GM21526 (cell line): Measurements from ENCODE around the gene LYSMD3.

Experiments
- ATAC-seq: cut with Tn5 transposase; IDR thresholded peaks from one replicate; pipeline ENCODE4 v1.9.1; 2021; ENCODE audit warnings: moderate library complexity; ENCODE audit not compliant: unreplicated experiment, low FRiP score

LYSMD3 gene

GRCh38 chr5:90484540-90484939, 44.8 kb downstream of the LYSMD3 start:
- no peak for ATAC-seq

GRCh38 chr5:90483206-90483605, 46.2 kb downstream of the LYSMD3 start:
- no peak for ATAC-seq

- ATAC-seq = no peak
These were observed 48.7 kb downstream of the LYSMD3 start for GRCh38 chr5:90480699-90481098.

GRCh38 chr5:90479611-90480385, 49.6 kb downstream of the LYSMD3 start:
- ATAC-seq = no peak

GRCh38 chr5:90477621-90478215, 51.7 kb downstream of the LYSMD3 start:
- no peak for ATAC-seq

- no peak for ATAC-seq
These were observed 52.3 kb downstream of the LYSMD3 start for GRCh38 chr5:90477073-90477472.

GRCh38 chr5:90476391-90476790, 53.0 kb downstream of the LYSMD3 start:
- no peak for ATAC-seq

- ATAC-seq = no peak
These were observed 53.9 kb downstream of the LYSMD3 start for GRCh38 chr5:90475436-90475980.

- peak; percentile 85 for ATAC-seq
These were observed 54.9 kb downstream of the LYSMD3 start, which contains the start of the genes MBLAC2 and POLR3G for GRCh38 chr5:90474235-90475107. MBLAC2 (minus strand) TSS chr5:90474771; CDS start chr5:90474292, 479 bp downstream. POLR3G (plus strand) TSS chr5:90474864; CDS start chr5:90485568, 10,704 bp downstream.

GRCh38 chr5:90473396-90474234, 55.8 kb downstream of the LYSMD3 start:
- peak; percentile 25 for ATAC-seq

- no peak for ATAC-seq
These were observed 56.5 kb downstream of the LYSMD3 start for GRCh38 chr5:90472783-90473395.
